GM19025 (cell line): Measurements from ENCODE around the gene SYTL3.
"Not testable (repeated sequence)": the region's sequence is repeated elsewhere in the genome, so short reads cannot be mapped to it uniquely, and the experiment has no call there.

ENCODE experiments used
- ATAC-seq: cut with Tn5 transposase; IDR thresholded peaks from one replicate; pipeline ENCODE4 v1.9.1; 2021; ENCODE audit warnings: mild to moderate bottlenecking, low read depth, moderate library complexity; ENCODE audit not compliant: unreplicated experiment

SYTL3 gene, protein sequence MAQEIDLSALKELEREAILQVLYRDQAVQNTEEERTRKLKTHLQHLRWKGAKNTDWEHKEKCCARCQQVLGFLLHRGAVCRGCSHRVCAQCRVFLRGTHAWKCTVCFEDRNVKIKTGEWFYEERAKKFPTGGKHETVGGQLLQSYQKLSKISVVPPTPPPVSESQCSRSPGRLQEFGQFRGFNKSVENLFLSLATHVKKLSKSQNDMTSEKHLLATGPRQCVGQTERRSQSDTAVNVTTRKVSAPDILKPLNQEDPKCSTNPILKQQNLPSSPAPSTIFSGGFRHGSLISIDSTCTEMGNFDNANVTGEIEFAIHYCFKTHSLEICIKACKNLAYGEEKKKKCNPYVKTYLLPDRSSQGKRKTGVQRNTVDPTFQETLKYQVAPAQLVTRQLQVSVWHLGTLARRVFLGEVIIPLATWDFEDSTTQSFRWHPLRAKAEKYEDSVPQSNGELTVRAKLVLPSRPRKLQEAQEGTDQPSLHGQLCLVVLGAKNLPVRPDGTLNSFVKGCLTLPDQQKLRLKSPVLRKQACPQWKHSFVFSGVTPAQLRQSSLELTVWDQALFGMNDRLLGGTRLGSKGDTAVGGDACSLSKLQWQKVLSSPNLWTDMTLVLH

GRCh38 chr6:158649289-158650143 lies at the start of gene SYTL3:
Gene SYTL3, plus strand, starts transcription at chr6:158650054. Its CDS starts 13,215 bp downstream, at chr6:158663269.
- peak; percentile 44 for ATAC-seq

DNA sequence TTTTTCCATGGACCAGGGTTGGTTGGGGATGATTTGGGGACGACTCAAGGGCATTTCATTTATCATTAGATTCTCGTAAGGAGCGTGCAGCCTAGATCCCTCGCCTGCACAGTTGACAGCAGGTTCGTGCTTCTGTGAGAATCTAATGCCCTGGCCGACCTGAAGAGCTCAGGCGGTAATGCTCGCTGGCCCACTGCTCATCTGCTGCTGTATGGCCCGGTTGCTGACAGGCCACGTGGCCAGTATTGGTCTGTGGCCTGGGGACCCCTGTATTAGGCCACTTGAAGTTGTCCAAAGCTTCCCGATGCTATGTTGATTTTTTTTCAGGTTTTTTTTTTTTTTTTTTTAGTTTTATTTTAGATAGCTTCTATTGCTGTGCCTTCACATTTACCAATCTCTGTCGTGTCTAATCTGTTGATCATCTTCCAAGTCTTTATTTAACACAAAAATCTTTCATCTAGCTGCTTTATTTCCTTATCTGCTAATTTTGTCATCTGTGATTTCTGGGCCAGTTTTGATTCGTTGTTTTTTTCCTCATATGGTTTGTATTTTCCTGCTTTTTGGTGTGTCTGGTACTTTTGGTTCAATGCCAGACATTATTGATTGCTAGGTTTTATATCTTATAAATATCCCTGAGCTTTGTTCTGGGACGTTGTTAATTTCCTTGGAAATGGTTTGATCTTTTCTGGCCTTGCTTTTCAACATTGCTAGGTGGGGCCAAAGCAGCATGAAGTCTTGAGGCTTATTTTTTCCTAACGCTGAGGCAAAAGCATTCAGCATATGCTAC lies 46.4 kb upstream of the SYTL3 start:
- no peak for ATAC-seq

DNA sequence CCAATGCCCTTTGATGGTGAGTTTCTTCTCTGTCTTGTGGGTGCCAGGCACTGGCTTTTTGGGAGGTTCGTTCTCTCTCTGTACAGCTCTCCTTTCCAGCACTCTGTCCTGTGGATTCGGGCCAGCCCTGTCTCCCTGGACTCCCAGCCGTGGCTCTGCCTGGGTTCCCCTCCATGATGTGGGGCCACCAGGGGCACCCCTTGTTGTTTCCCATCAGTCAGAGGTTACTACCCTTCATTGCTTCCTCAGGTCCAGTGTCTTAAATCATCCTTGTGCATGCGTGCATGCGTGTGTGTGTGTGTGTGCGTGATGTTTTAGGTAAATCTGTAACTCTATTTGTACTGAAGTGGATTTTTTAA lies 45.8 kb upstream of the SYTL3 start:
- no peak for ATAC-seq

GRCh38 chr6:158605266-158605878 lies 44.5 kb upstream of the SYTL3 start:
- no peak for ATAC-seq

- ATAC-seq = not testable (repeated sequence)
Observed at GRCh38 chr6:158606011-158606410, 43.8 kb upstream of the SYTL3 start.

DNA sequence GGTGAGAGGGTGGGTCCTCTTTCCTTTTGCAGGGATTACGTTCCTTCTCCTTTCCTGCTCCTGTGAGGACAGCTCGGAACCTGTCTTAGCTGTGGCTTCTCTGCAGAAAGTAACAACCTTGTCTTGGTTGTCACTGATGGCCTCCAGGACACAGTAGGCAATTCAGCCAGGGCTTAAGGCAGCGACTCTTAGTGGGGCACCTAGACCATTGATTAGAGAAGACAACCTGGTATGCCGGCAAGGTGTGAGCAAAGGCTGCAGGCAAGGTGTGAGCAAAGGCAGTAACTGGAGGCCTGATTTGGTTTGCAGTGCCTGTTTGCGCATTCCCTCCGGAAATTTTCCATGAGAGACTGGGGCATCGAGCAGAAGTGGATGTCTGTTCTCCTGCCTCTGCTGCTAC lies 42.9 kb upstream of the SYTL3 start:
- ATAC-seq = no peak

- ATAC-seq = no peak
Observed at GRCh38 chr6:158607411-158608170, 42.3 kb upstream of the SYTL3 start.

DNA sequence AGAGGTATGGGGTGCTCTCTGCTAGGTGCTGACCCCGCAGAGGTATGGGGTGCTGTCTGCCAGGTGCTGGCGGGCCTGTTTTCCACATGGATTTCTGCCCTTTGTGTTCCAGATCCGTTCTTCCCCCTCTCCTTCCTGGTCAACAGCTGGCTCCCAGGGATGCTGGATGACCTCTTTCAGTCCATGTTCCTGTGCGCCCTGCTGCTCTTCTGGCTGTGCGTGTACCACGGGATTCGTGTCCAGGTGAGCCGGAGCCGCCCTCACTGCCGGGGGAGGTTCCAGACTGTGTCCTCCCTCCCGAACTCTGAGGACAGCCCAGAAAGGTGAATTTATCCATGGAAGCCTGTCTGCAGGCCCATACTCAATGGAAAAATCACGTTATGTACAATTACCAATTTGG lies 41.6 kb upstream of the SYTL3 start:
- no peak for ATAC-seq

GRCh38 chr6:158609455-158610155 lies 40.2 kb upstream of the SYTL3 start:
- ATAC-seq = no peak

DNA sequence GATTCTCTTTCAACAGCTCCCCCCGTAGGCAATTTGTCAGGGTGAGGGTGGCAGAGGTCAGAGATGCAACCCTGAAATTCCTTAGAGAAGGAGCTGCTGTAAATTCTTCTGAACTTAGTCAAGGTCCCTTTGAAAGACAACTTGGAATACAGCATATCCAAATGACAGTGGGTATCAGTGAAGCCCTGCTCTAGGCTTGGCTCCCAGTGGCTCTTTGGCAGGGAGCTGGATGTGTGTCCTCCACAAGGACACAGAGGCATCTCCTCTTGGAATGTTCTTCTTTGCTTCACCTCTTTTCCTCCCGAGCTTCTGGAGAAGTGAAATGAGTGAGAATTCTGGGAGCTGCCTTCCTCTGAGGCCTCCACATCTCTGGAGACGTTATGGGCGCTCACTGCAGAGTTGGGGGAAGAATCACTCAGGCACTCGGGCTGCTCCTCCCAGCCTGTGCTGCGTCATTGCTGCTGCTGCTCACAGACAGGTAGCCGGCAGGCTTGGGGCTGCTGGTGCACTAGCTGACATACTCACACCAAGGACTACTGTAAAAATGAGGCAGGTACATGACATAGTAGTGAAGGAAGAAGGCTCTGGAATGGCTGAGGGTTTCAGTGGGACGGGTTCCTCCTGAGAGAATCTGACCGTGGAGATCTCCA lies 39.4 kb upstream of the SYTL3 start:
- no peak for ATAC-seq

DNA sequence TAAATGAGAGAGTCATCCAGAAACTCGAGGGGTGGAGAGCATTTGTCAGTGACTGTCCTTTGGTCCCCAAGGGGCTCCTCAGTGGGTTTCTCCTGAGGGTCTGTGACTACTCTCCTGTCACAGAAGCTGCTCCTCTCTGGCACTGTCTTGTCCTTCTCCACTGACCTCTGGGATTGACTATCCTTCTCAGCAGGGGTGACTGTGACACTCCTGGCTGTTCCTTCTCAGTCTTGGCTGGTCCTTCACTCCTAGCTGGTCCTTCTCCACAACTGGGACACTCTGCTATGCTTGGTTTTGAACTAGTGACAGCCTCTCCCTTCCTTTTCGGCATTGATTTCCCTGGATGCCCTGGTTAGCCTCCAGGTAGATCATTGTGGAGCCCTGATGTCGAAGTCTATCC lies 38.8 kb upstream of the SYTL3 start:
- ATAC-seq = no peak

GRCh38 chr6:158611541-158612370 lies 38.1 kb upstream of the SYTL3 start:
- no peak for ATAC-seq

GRCh38 chr6:158614606-158615005 lies 35.2 kb upstream of the SYTL3 start:
- ATAC-seq = not testable (repeated sequence)

- ATAC-seq = not testable (repeated sequence)
Observed at GRCh38 chr6:158618289-158618688, 31.6 kb upstream of the SYTL3 start.

DNA sequence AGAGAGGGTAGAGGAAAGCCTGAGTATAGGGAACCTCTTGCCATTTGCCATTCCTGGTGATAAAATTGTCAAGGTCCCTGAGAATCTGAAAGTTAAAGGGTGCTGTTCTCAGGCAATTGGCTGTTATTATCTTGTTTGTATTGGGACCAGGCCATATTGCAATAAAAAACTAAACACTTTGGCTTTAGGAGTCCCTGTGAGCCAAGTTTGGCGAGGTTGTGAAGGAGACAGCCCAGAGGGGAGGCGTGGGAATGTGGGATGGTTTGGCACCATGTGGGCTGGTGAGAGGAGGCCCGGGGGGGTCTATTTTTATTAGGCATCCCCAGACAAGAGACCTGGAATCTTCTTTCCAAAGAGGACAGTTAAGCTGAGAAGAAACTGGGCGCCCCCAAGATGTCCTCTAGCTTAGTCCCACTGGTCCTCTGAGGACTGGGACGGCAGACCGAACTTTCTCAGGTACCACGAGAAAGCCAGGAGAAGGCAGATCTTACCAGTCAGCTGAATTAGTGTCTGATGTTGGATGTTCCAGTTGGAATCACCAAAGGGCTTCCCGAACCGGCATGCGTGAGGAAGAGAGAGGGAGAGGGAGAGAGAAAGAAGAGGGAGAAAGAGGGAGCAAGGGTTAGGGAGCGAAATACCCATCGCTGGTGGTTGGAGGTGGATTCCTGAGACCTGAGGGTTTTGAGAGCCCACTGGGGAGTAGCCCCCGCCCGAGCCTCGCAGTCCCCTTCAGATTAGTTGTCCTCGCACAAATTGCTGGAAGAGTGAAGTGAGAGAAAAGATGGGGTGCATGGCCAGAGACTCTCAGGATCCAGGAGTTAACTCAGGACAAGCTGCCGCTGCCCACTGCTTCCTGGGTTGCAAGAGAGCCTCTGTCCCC lies 29.7 kb upstream of the SYTL3 start:
- no peak for ATAC-seq

- ATAC-seq = no peak
Observed at GRCh38 chr6:158620963-158621693, 28.7 kb upstream of the SYTL3 start.
